HL-60/S4 treated with phorbol 12-myristate 13-acetate at 8.2 ng/mL for 4 days and 3 days (cell line): Measurements from ENCODE around the gene VEGFC.

ENCODE experiments used
- in situ Hi-C: fragments of 300-500 bp; cut with MboI; formaldehyde crosslinking; loops from 2 replicates; pipeline ENCODE4 v1.15.0; 2022; ENCODE audit warnings: low sequenced_read_pairs

The VEGFC gene

DNA sequence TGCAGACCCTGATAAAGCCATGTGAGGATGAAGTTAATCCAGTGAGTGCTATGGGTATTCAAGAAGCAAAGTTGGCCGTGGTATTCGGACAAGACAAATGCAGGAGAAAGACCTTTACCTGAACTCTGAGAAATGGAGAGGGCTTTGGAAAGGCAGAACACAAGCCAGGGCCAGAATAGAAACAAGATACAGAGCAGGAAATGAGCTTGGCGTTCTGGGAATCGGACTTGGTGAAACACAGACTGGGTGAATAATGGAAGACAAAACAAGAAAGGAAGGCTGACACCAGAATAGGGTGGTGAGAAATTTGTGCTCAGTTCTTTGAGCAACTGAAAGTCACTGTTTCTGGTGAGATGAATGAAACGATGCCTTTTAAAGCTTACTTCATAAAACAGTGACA is 83.3 kb downstream of the VEGFC start:
- in situ Hi-C loops = no loop called here

DNA sequence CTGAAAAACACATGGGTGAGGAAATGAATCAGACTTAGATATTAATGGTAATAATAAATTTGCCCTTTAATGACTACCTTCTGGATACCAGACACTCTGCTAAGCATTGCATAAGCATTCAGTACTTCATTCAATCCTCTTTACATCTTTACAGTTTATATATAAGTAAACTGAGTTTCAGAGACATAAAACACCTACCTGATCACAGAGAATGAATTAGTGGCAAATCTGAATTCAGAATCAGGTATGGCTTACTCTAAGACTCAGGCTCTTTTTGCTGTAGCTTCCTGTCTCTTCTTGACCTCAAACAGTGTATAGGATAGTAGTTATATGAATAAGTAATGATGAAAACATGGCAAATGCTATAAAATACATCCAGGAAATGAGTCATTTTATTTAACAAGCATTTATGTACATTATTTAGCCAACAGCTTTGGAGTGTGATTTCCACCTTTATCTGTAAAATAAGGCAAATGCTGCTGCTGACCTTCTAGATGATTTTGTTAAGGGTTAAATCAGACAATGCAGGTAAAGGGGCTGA is 83.9 kb downstream of the VEGFC start:
- in situ Hi-C loops = no loop called here

DNA sequence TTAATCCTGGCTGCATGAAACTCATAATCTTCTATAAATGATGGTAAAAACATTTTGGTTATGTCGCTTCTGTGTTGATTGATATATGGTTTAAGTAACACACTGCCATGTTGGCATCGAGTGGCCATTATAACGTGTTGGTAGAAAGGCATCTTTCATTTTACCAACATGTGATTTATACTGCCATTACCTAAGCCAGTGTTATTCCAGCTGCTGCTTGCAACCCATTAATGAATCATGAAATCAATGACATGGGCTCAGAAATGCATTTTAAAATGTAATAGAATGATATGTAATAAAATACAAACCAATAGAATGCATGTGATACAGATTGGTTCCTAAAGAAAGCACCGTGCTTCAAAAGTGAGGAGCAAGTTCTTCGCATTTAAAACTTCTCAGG is 102.0 kb downstream of the VEGFC start:
- in situ Hi-C loops = no loop called here

DNA sequence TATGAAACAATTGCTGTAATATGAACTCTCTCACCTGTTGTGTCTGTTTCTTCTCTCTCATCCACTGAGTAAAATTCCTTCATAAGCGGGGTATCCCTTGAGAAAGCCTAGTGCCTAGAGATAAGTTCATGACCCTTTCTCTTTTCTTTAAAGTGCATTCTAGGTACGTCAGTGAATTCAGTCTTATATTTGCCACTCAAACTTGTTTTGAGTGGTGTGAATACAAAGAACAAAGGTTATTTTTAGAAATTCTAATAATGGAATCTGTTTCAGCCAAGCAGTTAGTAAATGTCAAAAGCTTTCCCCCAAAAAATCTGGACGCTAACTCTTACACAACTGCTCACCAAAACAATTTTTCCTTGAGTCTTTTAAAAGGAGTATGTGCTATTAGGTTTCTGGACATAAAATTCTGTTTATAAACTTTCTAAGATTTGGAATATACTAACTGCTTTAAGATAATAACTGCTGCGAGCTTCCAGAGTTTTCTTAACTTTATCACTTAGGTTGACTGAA is 112.0 kb downstream of the VEGFC start:
- in situ Hi-C loops = no loop called here

DNA sequence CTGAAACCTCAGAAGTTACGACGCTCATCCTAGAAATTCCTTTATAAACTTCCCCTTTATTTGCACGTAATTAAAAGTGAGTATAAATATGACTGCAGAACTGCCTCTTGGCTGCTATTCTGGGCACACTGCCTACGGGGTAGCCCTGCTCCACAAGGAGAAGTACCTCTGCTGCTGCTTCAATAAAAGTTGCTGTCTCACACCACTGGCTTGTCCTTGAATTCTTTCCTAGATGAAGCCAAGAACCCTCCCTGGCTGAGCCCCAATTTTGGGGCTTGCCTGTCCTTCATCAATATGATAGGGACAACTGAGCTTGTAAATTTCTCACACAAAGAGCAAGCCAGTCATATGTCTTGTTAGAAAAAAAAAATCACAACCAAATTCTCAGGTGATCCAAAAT is 115.8 kb downstream of the VEGFC start:
- in situ Hi-C loops = no loop called here

DNA sequence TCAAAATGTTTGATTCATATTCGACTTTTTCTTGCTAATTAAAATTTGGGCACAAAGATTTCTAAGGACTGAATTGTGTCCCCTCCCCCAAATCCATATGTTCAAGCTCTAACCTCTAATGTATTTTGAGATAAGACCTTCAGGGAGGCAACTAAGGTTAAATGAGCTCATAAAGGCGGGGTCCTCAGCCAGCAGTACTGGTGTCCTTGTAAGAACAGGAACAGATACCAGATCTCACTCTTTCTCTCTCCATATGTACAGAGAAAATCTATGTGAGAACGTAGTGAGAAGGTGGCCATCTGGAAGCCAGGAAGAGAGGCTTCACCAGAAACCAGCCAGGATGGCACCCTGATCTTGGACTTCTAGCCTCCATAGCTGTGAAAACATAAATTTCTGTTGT is 116.9 kb downstream of the VEGFC start:
- in situ Hi-C loops = no loop called here

DNA sequence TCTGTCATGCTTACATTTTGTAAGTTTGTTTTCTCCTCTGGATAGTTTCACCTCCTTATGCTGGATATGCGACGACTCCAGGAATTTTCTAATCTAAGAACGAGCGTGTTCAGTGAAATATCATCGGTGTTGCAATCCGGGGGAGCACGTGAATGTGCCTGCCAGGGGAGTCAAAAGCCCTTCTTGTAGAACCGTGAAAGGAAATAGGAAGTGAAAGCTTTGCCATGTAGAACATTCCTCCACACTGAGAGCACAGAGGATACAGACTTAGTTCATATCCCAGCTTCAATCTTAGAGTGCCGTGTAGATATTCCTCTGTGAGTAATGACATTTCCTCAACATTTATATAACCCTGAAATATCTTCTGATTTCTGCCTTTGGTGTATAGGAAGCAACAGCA is 121.2 kb downstream of the VEGFC start:
- in situ Hi-C loops = no loop called here

DNA sequence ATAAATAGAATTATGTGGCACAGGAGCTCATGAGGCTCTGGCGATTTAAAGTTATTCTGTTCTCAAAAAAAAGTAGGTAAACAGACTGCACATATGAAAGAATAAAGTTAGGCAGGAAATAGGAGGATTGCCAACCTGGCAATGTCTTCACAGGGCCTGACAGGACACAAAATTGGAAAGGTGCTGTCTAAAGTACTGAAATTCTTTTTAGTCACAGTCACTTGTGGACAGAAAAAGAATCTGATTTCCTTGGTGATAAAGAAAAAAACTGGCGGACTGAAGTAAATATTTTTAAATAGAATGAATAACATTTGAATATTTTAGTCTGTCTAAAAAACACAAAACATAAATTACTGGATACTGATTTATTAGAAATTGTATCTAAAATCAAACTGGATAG is 124.4 kb downstream of the VEGFC start:
- in situ Hi-C loops = no loop called here

DNA sequence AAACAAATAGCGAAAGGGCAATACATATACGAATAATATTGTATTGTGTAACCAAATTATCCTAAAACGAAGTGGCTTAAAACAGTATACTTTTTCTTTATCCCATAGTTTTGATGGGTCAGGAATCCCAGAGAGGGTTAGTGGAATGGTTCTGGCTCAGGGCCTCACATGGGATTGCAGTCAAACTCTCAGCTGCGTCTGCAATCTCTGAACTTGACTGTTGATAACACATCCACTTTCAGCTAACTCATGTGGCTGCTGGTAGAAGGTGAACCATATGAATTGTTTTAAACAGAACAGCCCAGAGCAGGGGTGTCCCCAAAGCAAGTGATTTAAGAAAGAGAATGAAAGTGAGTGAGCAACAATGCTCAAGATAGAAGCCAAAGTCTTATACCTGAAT is 127.8 kb downstream of the VEGFC start:
- in situ Hi-C loops = no loop called here

DNA sequence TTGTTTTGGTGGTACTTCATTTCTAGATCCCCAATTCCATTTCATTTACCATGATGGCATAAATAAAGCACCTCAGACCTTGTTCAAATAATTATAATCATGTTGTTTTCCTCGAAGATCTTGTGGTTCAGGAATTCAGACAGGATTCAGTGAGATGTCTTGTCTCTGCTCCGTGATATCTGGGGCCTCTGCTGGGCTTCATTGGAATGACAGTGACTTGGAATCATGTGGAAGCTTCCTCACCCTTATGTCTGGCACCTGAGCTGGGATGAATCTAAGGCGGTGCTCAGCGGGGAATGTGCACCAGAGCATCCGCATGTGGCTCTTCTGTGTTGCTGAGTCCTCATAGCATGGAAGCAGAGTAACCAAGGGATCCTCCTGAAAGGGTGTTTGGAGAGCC is 132.2 kb downstream of the VEGFC start:
- in situ Hi-C loops = no loop called here

DNA sequence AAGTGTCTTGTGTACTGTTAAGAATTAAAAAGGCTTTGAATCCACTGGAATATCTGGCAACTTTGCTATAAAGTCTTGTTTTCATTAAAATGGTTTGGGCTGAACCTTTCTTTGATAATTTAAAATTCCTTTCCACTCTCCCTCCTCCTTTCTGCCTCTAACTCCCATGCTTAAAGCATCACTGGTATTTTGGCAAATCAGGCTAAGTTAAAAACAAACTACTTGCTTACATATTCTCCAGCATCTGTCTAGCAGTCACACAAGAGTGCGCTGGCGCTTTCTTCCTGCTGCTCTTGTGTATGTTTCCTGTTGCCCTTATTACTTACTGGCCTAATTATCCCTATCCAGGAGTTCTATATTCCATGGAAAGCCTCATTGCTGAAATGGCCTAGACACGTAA is 136.6 kb downstream of the VEGFC start:
- in situ Hi-C loops = no loop called here

DNA sequence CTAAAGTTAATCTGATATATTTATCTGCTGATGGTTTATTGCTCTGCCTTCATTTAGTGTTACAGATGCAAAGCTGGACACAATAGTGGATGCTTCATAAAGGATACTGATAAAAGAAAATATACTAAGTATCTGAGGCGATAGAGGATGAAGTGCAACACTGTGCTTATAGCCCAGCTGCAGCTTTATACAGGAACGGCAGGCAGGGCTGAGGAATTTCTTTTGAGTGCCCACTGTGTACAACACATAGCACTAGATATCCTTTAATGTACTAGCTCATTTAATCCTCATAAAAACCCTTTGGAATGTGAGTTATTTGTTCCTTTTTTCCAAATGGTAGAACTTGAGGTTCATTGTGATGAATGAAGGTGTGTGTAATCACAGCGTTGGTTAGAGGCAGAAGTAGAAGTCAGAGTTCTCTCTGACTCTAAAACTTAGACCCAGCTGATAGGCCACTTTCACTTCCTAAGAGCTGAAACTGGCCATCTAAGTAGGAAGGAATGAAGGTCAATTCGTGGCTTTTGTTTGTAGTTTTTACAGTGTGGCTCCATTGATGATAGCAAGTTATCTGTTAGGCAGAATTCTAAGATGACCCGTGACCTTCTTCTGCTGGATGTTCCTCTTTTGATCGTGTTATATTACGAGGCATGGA is 138.0 kb downstream of the VEGFC start:
- in situ Hi-C loops = no loop called here

DNA sequence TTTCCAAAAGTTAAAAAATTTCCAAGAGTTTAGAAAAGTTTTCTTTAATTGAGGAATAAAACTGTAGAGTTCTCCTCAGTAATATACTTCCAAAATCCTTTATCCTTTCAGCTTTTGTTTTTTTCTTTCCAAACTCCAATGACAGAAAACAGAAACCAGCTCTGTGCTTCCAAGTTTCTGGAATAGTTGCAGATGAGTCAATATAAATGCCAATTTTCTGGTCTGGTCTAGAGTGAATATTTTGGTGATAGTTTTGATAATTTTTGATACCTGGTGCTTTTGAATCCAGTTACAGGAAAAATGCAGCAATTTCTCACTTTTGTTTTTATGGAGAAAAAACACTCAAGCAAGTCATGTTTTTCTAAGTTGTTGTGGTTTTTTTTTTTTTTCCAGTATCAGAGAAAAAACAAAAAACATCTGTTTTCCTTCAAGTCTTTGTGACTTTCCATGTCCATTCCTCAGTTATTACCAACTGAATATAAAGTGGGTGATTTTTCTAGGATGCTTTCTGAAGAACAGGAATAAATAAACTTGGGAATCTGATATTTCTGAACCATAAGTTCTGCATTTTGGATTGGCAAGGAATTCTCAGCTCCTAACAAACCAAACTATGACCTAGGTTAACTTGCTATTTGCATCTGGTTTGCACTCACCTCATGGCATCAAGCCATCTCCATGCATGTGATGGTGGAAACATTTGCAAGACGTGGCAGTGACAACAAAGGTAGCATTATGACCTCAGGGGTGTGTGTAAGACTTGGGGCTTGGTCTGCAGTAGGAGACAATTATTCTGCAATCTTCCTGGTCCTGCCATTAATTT is 139.1 kb downstream of the VEGFC start:
- in situ Hi-C loops = no loop called here

DNA sequence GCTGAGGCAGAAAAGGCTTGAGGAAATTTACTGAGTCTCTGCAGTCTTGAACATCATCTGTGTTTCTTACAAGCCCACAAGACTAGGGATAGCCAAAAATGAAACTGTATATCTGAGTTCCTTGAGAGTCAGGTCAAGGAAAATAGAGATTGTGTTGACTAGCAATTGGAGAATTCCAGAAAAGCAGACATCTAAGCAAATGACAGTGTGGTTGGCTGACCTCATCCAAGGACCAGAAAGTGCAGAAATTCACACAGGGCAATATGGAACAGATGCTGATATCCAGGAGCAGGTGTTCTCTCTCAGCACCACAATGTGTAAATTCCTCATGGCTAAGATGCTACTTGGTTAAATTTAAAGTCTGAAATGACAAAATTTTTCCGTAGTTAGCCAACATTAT is 146.4 kb downstream of the VEGFC start:
- in situ Hi-C loops = no loop called here

DNA sequence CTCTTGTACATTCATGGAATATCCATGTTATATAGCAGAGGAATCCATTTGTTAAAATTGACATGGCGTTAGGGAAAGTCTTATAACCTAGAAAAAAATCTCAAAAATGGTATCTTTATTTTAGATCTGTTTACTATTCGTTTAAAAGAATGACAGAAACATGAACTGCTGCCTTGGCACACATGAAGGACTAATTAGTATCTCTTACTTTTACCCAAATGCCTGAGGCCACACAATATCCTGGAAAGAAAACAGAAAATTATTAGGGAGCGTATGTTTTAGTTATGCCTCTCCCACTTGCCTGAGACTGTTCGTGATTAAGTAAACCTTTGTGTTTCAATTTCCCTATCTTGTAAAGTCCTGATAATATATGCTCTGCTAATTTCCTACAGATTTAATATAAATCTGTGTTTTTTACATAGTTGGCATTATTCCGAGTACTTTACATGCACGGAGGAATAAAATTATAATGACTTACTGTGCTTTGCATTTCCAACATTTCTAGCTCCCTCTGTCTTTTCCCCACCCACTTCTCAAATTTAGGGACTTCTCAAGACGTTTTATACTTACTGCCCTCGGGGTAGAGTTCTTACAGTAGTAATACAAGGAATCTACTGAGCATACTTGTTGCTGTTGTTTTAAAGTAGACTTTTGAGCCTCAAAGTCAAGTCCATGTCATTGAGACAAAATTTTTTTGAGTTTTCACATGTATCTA is 147.3 kb downstream of the VEGFC start:
- in situ Hi-C loops = no loop called here

DNA sequence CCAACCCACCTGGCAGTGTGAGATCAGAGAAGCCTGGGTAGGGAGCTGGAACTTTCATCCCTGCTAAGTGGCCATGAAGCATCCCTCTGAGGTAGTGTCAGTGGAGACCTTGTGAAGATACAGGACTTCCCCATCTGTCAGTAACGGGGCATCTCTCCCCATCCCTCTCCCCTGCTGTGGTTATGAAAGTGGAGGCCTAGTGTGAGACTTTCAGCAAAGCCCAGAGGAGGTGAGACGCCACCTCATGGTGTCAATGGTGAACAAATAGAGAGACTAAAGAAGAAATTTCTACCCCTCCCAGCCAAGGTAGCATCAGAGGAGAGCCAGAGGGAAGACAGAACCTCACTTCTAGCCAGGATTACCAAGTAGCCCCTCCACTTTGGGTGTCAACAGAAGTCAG is 150.2 kb downstream of the VEGFC start:
- in situ Hi-C loops = no loop called here

DNA sequence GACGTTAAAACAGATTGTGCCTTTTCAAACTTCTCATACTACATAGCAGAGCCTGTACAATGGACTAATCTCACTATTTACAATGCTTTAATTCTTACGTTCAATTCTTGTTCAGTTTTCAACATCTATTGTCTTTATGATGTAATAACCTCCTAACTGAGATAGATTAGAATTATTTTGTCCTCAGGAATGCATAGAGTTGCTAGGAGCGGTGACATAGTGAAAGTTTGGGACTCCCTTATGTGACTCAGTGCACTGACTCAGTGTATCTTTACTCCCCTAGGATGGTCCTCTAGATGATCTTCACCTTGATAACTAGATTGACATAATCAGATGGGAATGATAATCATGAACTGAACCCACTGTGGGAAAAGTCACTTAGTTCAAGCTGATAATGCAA is 151.5 kb downstream of the VEGFC start:
- in situ Hi-C loops = no loop called here

DNA sequence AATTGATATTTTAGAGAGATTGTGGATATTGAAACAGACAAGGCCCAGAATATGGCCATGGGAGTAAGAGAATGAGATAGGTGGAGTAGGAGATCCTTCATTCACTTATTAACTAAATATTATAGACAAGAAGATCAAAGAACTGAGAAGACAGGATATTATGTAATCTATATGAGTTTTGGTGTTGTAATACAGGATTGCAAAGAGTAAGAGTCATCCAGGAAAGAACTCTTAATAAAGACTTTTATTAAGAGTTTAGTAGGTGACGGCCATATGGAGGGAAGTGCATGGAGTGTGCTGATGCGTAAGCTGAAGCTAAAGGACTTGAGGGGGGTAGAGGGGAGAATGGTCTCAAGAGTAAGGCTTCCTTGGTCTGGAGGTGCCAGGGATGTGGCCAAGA is 153.7 kb downstream of the VEGFC start:
- in situ Hi-C loops = no loop called here

DNA sequence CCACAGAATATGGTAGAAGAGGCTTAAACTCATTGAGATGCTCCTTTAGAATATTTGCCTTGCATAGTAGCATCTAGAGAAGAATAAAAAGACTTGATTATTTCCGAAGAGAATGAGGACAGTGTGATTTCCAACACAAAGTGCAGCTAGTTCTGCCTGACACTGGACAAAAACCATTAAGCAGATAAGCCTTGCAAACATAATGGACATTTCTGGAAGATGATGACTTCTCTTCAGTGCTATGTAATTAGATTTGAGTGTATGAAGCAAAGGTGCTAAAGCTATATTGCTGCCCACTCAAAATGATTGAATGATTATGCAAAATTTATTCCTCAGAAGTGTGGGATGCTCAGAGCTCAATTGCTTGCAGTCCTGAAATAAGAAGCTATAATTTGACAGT is 156.4 kb downstream of the VEGFC start:
- in situ Hi-C loops = no loop called here

DNA sequence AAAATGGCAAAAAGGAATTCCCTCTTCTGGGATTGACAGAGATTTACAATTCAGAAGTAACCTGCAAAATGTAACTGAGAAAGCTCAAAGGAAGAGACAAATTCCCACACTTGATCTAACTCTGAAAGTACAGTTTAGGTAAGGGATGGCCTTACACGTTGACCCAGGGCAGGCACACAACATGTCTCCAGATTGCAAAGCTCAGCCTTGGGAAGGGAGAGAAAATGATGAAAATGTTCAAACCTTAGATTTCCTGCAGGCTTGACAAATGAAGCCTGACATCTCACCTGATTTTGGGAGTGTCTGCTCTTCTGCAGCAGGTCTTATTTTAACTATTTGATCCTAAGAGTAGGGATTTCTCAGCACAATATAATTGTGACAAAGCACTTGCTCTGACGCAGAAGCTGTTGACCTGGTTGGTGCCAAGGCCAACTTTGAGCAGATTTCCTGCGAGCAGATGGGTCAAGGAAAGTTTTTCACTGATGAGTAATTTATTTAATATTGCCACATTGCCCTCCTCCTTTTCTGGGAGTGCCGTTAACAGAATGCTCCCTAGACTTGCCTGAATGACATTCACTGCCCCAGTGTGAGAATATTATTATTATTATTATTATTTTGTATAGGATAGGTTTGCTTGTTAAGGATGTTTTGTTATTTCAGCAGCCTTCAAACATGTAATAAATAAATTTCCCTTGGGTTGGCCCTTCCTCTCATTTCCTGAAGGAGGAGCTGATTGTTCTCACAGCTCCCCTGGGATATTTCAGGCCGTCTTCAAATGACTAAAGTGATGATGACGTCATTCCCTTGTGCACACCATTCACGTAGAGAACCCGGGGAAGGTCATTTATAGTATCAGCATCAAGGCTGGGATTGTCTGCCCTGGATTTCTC is 157.1 kb downstream of the VEGFC start:
- in situ Hi-C loops = no loop called here
